Neural progenitor cell (in vitro differentiated cells): ENCODE measurements around the gene INMT.
A peak's percentile ranks its signal among the peaks of the same experiment; 100 is the strongest.

ENCODE experiments used
- CTCF ChIP-seq: fragments of 200-600 bp; sonication (generic); IDR thresholded peaks from 2 replicates; pipeline ENCODE4 v1.5.1; 2017; ENCODE audit warnings: antibody characterized with exemption, mild to moderate bottlenecking
- EZH2 ChIP-seq: fragments of 200-600 bp; sonication (generic); IDR thresholded peaks from 2 replicates; pipeline ENCODE4 v1.6.1; 2017; ENCODE audit warnings: antibody characterized with exemption, mild to moderate bottlenecking, moderate library complexity

GRCh38 chr7:30791114-30791513 is 39.2 kb downstream of the INMT start:
- TF ChIP-seq CTCF (peak; percentile 43), EZH2 (no peak)
